ENCODE data around the gene DHCR24. TPM values are rescaled to one million over a fixed set of nuclear protein-coding genes. Genes with fewer than 3 reads are reported as not detected.

DHCR24 gene
- total and polyA plus RNA-seq, 2 of the 13 experiments (the other 11 are each of a cell fraction or from before 2014, with no cell fraction given): 374 to 448 TPM

DNA sequence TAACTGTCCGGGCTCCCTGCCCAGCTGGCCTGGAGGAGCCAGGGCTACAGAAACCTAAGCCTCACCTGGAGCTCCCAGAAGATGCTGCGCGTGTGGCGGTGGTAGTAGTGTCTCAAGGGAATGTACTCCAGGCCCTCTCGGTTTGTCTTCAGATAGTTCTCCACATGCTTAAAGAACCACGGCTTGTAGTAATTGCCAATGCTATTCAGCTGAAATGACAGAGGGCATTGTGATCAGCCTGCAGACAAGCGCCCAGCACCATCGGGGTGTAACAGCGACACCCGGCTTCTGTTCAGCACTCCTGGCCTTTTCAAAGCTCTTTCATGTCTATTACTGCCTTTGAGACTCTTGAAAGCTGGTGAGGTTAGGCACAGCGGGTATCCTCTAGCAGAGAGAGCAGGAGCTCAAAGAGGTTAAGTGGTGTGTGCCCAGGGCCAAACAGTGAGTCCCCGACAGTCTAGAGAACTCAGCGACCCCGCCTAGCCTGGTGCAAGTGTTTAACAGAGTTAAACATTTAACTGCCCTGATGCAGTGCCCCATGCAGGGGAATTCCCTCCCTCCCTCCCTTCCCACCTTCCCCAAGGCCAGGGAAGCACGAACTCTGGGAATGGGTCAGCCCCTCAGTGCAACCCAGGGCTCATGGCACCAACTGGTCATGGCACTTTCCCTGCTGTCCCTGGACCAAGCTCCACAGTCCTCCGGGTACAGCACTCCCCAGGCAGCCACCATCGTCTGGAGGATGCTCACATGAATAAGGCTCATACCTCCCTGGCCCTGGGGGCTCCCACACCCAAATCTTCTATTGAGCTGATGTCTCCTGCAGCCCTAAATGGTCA lies 21.5 kb downstream of the DHCR24 start (continued):
- TF ChIP-seq, protein P1, sequence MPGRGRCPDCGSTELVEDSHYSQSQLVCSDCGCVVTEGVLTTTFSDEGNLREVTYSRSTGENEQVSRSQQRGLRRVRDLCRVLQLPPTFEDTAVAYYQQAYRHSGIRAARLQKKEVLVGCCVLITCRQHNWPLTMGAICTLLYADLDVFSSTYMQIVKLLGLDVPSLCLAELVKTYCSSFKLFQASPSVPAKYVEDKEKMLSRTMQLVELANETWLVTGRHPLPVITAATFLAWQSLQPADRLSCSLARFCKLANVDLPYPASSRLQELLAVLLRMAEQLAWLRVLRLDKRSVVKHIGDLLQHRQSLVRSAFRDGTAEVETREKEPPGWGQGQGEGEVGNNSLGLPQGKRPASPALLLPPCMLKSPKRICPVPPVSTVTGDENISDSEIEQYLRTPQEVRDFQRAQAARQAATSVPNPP (CRISPR knock-in tag; IDR thresholded peaks at IDR 0.05): no peak
- TF ChIP-seq, protein P2, sequence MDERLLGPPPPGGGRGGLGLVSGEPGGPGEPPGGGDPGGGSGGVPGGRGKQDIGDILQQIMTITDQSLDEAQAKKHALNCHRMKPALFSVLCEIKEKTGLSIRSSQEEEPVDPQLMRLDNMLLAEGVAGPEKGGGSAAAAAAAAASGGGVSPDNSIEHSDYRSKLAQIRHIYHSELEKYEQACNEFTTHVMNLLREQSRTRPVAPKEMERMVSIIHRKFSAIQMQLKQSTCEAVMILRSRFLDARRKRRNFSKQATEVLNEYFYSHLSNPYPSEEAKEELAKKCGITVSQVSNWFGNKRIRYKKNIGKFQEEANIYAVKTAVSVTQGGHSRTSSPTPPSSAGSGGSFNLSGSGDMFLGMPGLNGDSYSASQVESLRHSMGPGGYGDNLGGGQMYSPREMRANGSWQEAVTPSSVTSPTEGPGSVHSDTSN (CRISPR knock-in tag; IDR thresholded peaks at IDR 0.05): no peak
- TF ChIP-seq, protein P3, sequence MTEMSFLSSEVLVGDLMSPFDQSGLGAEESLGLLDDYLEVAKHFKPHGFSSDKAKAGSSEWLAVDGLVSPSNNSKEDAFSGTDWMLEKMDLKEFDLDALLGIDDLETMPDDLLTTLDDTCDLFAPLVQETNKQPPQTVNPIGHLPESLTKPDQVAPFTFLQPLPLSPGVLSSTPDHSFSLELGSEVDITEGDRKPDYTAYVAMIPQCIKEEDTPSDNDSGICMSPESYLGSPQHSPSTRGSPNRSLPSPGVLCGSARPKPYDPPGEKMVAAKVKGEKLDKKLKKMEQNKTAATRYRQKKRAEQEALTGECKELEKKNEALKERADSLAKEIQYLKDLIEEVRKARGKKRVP (CRISPR knock-in tag; IDR thresholded peaks at IDR 0.05): peak in 1 of 2 experiments; percentile 65; a peak in 1 of 4 replicates
- no peak for TF ChIP-seq ZNF317 (CRISPR knock-in tag; IDR thresholded peaks at IDR 0.05)
- no peak for TF ChIP-seq NFE2 (CRISPR knock-in tag; IDR thresholded peaks at IDR 0.05)
- no peak for TF ChIP-seq PTBP1 (IDR thresholded peaks at IDR 0.05; ENCODE audit: low read depth, low read length, poor library complexity, severe bottlenecking)
- TF ChIP-seq JARID2 (CRISPR knock-in tag; IDR thresholded peaks at IDR 0.05; ENCODE audit: insufficient replicate concordance): no peak
- TF ChIP-seq REL (CRISPR knock-in tag; conservative IDR thresholded peaks at IDR 0.05): no peak
- 0 out of 2 replicates have a peak, but pooled peaks have one; percentile 44 for TF ChIP-seq ZNF749 (CRISPR knock-in tag; IDR thresholded peaks at IDR 0.05; ENCODE audit: borderline replicate concordance)
- peak; percentile 54; the same call in 1 of the 2 replicates for TF ChIP-seq ELF3 (CRISPR knock-in tag; IDR thresholded peaks at IDR 0.05)
- TF ChIP-seq ZNF879 (CRISPR knock-in tag; IDR thresholded peaks at IDR 0.05): no peak
- TF ChIP-seq, protein P4, sequence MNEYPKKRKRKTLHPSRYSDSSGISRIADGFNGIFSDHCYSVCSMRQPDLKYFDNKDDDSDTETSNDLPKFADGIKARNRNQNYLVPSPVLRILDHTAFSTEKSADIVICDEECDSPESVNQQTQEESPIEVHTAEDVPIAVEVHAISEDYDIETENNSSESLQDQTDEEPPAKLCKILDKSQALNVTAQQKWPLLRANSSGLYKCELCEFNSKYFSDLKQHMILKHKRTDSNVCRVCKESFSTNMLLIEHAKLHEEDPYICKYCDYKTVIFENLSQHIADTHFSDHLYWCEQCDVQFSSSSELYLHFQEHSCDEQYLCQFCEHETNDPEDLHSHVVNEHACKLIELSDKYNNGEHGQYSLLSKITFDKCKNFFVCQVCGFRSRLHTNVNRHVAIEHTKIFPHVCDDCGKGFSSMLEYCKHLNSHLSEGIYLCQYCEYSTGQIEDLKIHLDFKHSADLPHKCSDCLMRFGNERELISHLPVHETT (CRISPR knock-in tag; conservative IDR thresholded peaks at IDR 0.05): no peak
- TF ChIP-seq, protein P5, sequence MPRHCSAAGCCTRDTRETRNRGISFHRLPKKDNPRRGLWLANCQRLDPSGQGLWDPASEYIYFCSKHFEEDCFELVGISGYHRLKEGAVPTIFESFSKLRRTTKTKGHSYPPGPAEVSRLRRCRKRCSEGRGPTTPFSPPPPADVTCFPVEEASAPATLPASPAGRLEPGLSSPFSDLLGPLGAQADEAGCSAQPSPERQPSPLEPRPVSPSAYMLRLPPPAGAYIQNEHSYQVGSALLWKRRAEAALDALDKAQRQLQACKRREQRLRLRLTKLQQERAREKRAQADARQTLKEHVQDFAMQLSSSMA (CRISPR knock-in tag; IDR thresholded peaks at IDR 0.05): no peak
- peak; percentile 49; the same call in 1 of the 2 replicates for TF ChIP-seq ZMYM3 (CRISPR knock-in tag; IDR thresholded peaks at IDR 0.05)
- TF ChIP-seq MIXL1 (CRISPR knock-in tag; IDR thresholded peaks at IDR 0.05): no peak
- TF ChIP-seq SP2 (CRISPR knock-in tag; IDR thresholded peaks at IDR 0.05): no peak
- TF ChIP-seq ZFY (CRISPR knock-in tag; IDR thresholded peaks at IDR 0.05): 0 out of 2 replicates have a peak, but pooled peaks have one; percentile 9
- TF ChIP-seq RNF2 (conservative IDR thresholded peaks at IDR 0.05; ENCODE audit: low read depth): no peak
- no peak for TF ChIP-seq POLR2AphosphoS2 (IDR thresholded peaks at IDR 0.05; ENCODE audit: low read depth, low read length)
- no peak for TF ChIP-seq ZNF720 (CRISPR knock-in tag; IDR thresholded peaks at IDR 0.05)
- TF ChIP-seq TAF1 (CRISPR knock-in tag; IDR thresholded peaks at IDR 0.05): peak; percentile 35; the same call in 1 of the 2 replicates
- TF ChIP-seq, protein P6, sequence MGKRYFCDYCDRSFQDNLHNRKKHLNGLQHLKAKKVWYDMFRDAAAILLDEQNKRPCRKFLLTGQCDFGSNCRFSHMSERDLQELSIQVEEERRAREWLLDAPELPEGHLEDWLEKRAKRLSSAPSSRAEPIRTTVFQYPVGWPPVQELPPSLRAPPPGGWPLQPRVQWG (CRISPR knock-in tag; IDR thresholded peaks at IDR 0.05; ENCODE audit: borderline replicate concordance, low read depth): no peak

Measured in HepG2 (cell line).